ENCODE data around the gene DIP2A.

DIP2A gene

GRCh38 chr21:46500224-46500861 is 41.7 kb downstream of the DIP2A start:
- TF ChIP-seq GATA3 (IDR thresholded peaks at IDR 0.05; ENCODE audit: low read depth, low read length), result no peak
- TF ChIP-seq GATA2 (IDR thresholded peaks at IDR 0.05; ENCODE audit: low read depth, low read length), result no peak

GRCh38 chr21:46503922-46504550 is 45.3 kb downstream of the DIP2A start:
- no peak for TF ChIP-seq GATA3 (IDR thresholded peaks at IDR 0.05; ENCODE audit: low read depth, low read length)
- TF ChIP-seq GATA2 (IDR thresholded peaks at IDR 0.05; ENCODE audit: low read depth, low read length), result no peak

GRCh38 chr21:46504666-46505065 is 46.0 kb downstream of the DIP2A start:
- TF ChIP-seq GATA3 (IDR thresholded peaks at IDR 0.05; ENCODE audit: low read depth, low read length), result no peak
- no peak for TF ChIP-seq GATA2 (IDR thresholded peaks at IDR 0.05; ENCODE audit: low read depth, low read length)

GRCh38 chr21:46507562-46507961 is 48.9 kb downstream of the DIP2A start:
- no peak for TF ChIP-seq GATA2 (IDR thresholded peaks at IDR 0.05; ENCODE audit: low read depth, low read length)
- no peak for TF ChIP-seq GATA3 (IDR thresholded peaks at IDR 0.05; ENCODE audit: low read depth, low read length)

GRCh38 chr21:46509741-46510502 is 51.2 kb downstream of the DIP2A start:
- TF ChIP-seq GATA2 (IDR thresholded peaks at IDR 0.05; ENCODE audit: low read depth, low read length) (no peak), GATA3 (IDR thresholded peaks at IDR 0.05; ENCODE audit: low read depth, low read length) (no peak)

GRCh38 chr21:46515109-46515508 is 56.4 kb downstream of the DIP2A start:
- TF ChIP-seq GATA3 (IDR thresholded peaks at IDR 0.05; ENCODE audit: low read depth, low read length) (no peak), GATA2 (IDR thresholded peaks at IDR 0.05; ENCODE audit: low read depth, low read length) (no peak)

GRCh38 chr21:46516068-46516467 is 57.4 kb downstream of the DIP2A start:
- TF ChIP-seq GATA2 (IDR thresholded peaks at IDR 0.05; ENCODE audit: low read depth, low read length) (no peak), GATA3 (IDR thresholded peaks at IDR 0.05; ENCODE audit: low read depth, low read length) (no peak)

- TF ChIP-seq GATA2 (IDR thresholded peaks at IDR 0.05; ENCODE audit: low read depth, low read length) (no peak), GATA3 (IDR thresholded peaks at IDR 0.05; ENCODE audit: low read depth, low read length) (no peak)
These were observed 58.7 kb downstream of the DIP2A start for GRCh38 chr21:46517361-46517760.

- TF ChIP-seq GATA3 (IDR thresholded peaks at IDR 0.05; ENCODE audit: low read depth, low read length) (no peak), GATA2 (IDR thresholded peaks at IDR 0.05; ENCODE audit: low read depth, low read length) (no peak)
These were observed 60.4 kb downstream of the DIP2A start for GRCh38 chr21:46518983-46519583.

GRCh38 chr21:46527801-46528200 is 69.1 kb downstream of the DIP2A start:
- TF ChIP-seq GATA3 (IDR thresholded peaks at IDR 0.05; ENCODE audit: low read depth, low read length) (no peak), GATA2 (IDR thresholded peaks at IDR 0.05; ENCODE audit: low read depth, low read length) (no peak)

- TF ChIP-seq GATA3 (IDR thresholded peaks at IDR 0.05; ENCODE audit: low read depth, low read length) (no peak), GATA2 (IDR thresholded peaks at IDR 0.05; ENCODE audit: low read depth, low read length) (no peak)
These were observed 73.4 kb downstream of the DIP2A start for GRCh38 chr21:46532080-46532479.

- TF ChIP-seq GATA2 (IDR thresholded peaks at IDR 0.05; ENCODE audit: low read depth, low read length) (no peak), GATA3 (IDR thresholded peaks at IDR 0.05; ENCODE audit: low read depth, low read length) (no peak)
These were observed 78.3 kb downstream of the DIP2A start for GRCh38 chr21:46537026-46537425.

- no peak for TF ChIP-seq GATA2 (IDR thresholded peaks at IDR 0.05; ENCODE audit: low read depth, low read length)
- TF ChIP-seq GATA3 (IDR thresholded peaks at IDR 0.05; ENCODE audit: low read depth, low read length), result no peak
These were observed 79.6 kb downstream of the DIP2A start for GRCh38 chr21:46538262-46538661.

Measured in SH-SY5Y (cell line).